Spleen (tissue), 11 donors: ENCODE measurements around the gene AGPAT2. TPM values are rescaled to one million over a fixed set of nuclear protein-coding genes. Genes with fewer than 3 reads are reported as not detected.
A peak's percentile ranks its signal among the peaks of the same experiment; 100 is the strongest.

Experiments used
- DNase-seq: peaks from one replicate; pipeline ENCODE4 v3.0.0-alpha.2; 2020
- H3K27ac ChIP-seq, 8 donors: fragments of 200-600 bp; sonication (generic) in 7 of 8; 1 replicate in 4 of 8; 2 replicates in 4 of 8; pipeline versions ENCODE4 v1.5.0 to v1.8.0; 2016 to 2021; ENCODE audit warnings: inconsistent platforms in 4 of 8, mild to moderate bottlenecking in 4 of 8, moderate library complexity in 1 of 8
- H3K27me3 ChIP-seq, 7 donors: fragments of 200-600 bp; sonication (generic) in 6 of 7; replicated peaks in 1 of 7; 1 replicate in 4 of 7; 2 replicates in 3 of 7; pipeline versions ENCODE4 v1.5.0 to v1.8.0; 2016 to 2021; ENCODE audit warnings: inconsistent platforms in 3 of 7, mild to moderate bottlenecking in 1 of 7
- H3K36me3 ChIP-seq, 6 donors: fragments of 200-600 bp; sonication (generic) in 5 of 6; 1 replicate in 4 of 6; 2 replicates in 2 of 6; pipeline versions ENCODE4 v1.5.0 to v1.8.0; 2016 to 2021; ENCODE audit warnings: inconsistent platforms in 2 of 6
- H3K4me1 ChIP-seq, 6 donors: fragments of 200-600 bp; sonication (generic) in 5 of 6; 1 replicate in 3 of 6; 2 replicates in 3 of 6; pipeline versions ENCODE4 v1.5.0 to v1.8.0; 2016 to 2021; ENCODE audit warnings: inconsistent platforms in 3 of 6
- H3K4me3 ChIP-seq, 8 donors: fragments of 200-600 bp; sonication (generic) in 7 of 8; 1 replicate in 4 of 8; 2 replicates in 4 of 8; pipeline versions ENCODE4 v1.5.0 to v1.8.0; 2016 to 2021; ENCODE audit warnings: inconsistent platforms in 4 of 8, mild to moderate bottlenecking in 4 of 8, moderate library complexity in 2 of 8
- H3K9me3 ChIP-seq, 8 donors: fragments of 200-600 bp; sonication (generic) in 7 of 8; 1 replicate in 4 of 8; 2 replicates in 4 of 8; pipeline versions ENCODE4 v1.5.0 to v1.8.0; 2016 to 2021; ENCODE audit warnings: inconsistent platforms in 4 of 8
- CTCF ChIP-seq, 11 experiments: fragments of 200-600 bp in 7 of 11; fragments of 450-650 bp in 4 of 11; sonication (generic) in 4 of 11; IDR thresholded peaks in 8 of 11; conservative IDR thresholded peaks in 3 of 11; 1 replicate in 7 of 11; 2 replicates in 4 of 11; pipeline versions ENCODE4 v1.4.0 to v1.8.0; 2016 to 2021; ENCODE audit warnings: antibody characterized with exemption in 11 of 11, inconsistent platforms in 4 of 11, mild to moderate bottlenecking in 1 of 11
- POLR2A ChIP-seq, 3 donors: fragments of 450-650 bp; IDR thresholded peaks; one replicate each; pipeline ENCODE4 v1.5.1; 2017; ENCODE audit warnings: antibody characterized with exemption in 3 of 3, mild to moderate bottlenecking in 1 of 3
- POLR2AphosphoS5 ChIP-seq, 3 donors: sonication (generic); formaldehyde crosslinking; IDR thresholded peaks; one replicate each; pipeline ENCODE4 v1.5.1; 2017; ENCODE audit warnings: antibody characterized with exemption in 3 of 3
- WGBS, 5 donors: extraction: QIAGEN DNeasy Blood & Tissue Kit in 3 of 5; methylation state at CpG; one replicate each; pipeline versions ENCODE4 v1.1.5 to v1.1.7; 2013 to 2018; 5-methylcytosine and 5-hydroxymethylcytosine counted together
- intact Hi-C: fragments of 100-400 bp; cut with DNase I; formaldehyde crosslinking; loops from one replicate; pipeline ENCODE4 v1.15.0; 2023; ENCODE audit warnings: low total_unique reads
- polyA plus RNA-seq, 3 donors: library from polyadenylated mRNA; stranded (reverse); fragments of 200-250 nt; gene quantifications; one replicate each; pipeline ENCODE4 v1.2.1, GENCODE V29; 2013
- total RNA-seq, 7 donors: library from RNA; depleted of rRNA in 3 of 7; stranded (reverse); fragments of >200 nt in 3 of 7; fragmentation: NEBNext Ultra II Directional in 4 of 7; extraction: Animal tissue kit (Norgen Biotek cat#: 25700) in 4 of 7; gene quantifications; one replicate each; pipeline versions ENCODE4 v1.1.0 to v1.2.1, GENCODE V29; 2016 to 2021
- donor health status: healthy with polysubstance abuse.
- donor health status: DM: no; HTN: no; CAD: no; lungs with moderate emphysema.
- donor health status: DM: no; HTN: no; CAD: no.
- donor health status: Bipolar disorder and iron deficiency.
- donor health status: healthy.
- donor health status: DM: no; HTN: no; CAD: no.
- donor health status: DM: yes; HTN: yes; CAD: no.

Gene AGPAT2
- total and polyA plus RNA-seq, 10 donors: 26.9 to 47.7 (median 38.3) TPM

GRCh38 chr9:136644343-136644592 lies 43.0 kb downstream of the AGPAT2 start:
- DNase-seq: no peak
- Histone ChIP-seq H3K27me3 (peaks cover 0 to 76% (median 21%) of the 10 kb centered on the region in 7 donors), H3K9me3 (no peaks in the 10 kb centered on the region), H3K4me1 (peaks cover 22 to 90% (median 61%) of the 10 kb centered on the region in 6 donors), H3K4me3 (peak overlapping the region in 7 of 8 donors; percentile 4 to 65 (median 28)), H3K36me3 (no peaks in the 10 kb centered on the region), H3K27ac (peak overlapping the region; percentile 15 to 86 (median 82))
- WGBS, 5 donors: 0 to 6% (median 3%) methylated on average over 3 to 15 of the region's 15 CpGs; no CpG with 5 or more reads in 1 of the 5 donors
- peak in 1 of 3 donors; percentile 78 for TF ChIP-seq POLR2AphosphoS5 (IDR thresholded peaks at IDR 0.05)
- no peak for TF ChIP-seq CTCF (IDR thresholded peaks at IDR 0.05 in 8 of 11, conservative IDR thresholded peaks at IDR 0.05 in 3 of 11)
- intact Hi-C loops: no loop called here

- TF ChIP-seq POLR2AphosphoS5 (IDR thresholded peaks at IDR 0.05) (no peak), CTCF (IDR thresholded peaks at IDR 0.05 in 8 of 11, conservative IDR thresholded peaks at IDR 0.05 in 3 of 11) (no peak), POLR2A (IDR thresholded peaks at IDR 0.05) (no peak)
- peak overlapping the region in 7 of 8 donors; percentile 4 to 65 (median 28) for H3K4me3 ChIP-seq
- peaks cover 0 to 71% (median 21%) of the 10 kb centered on the region in 7 donors for H3K27me3 ChIP-seq
- H3K9me3 ChIP-seq: no peaks in the 10 kb centered on the region
- peaks cover 22 to 86% (median 58%) of the 10 kb centered on the region in 6 donors for H3K4me1 ChIP-seq
- 30 to 44% (median 38%) methylated on average over 24 to 31 of the region's 31 CpGs for WGBS, 5 donors
- H3K36me3 ChIP-seq: no peaks in the 10 kb centered on the region
- intact Hi-C loops: no loop called here
- peak; percentile 73 for DNase-seq
- H3K27ac ChIP-seq: peak overlapping the region; percentile 15 to 86 (median 82)
Observed at GRCh38 chr9:136643596-136644342, 43.5 kb downstream of the AGPAT2 start.

GRCh38 chr9:136642439-136642921 lies 44.8 kb downstream of the AGPAT2 start:
- peaks cover 22 to 86% (median 51%) of the 10 kb centered on the region in 6 donors for H3K4me1 ChIP-seq
- H3K36me3 ChIP-seq: no peaks in the 10 kb centered on the region
- WGBS, 5 donors: 47 to 70% (median 61%) methylated on average over 7 of the region's 7 CpGs
- intact Hi-C loops: no loop called here
- no peaks in the 10 kb centered on the region for H3K9me3 ChIP-seq
- peak; percentile 16 to 68 (median 58) for TF ChIP-seq POLR2AphosphoS5 (IDR thresholded peaks at IDR 0.05)
- TF ChIP-seq CTCF (IDR thresholded peaks at IDR 0.05 in 8 of 11, conservative IDR thresholded peaks at IDR 0.05 in 3 of 11): no peak
- no peak for DNase-seq
- peak overlapping the region in 1 of 8 donors; percentile 17 for H3K4me3 ChIP-seq
- H3K27me3 ChIP-seq: peaks cover 0 to 58% (median 21%) of the 10 kb centered on the region in 7 donors
- H3K27ac ChIP-seq: peak overlapping the region; percentile 20 to 86 (median 82)
